Measurements from ENCODE around the gene NEUROG2.

GRCh38 chr4:112520598-112521122 lies 4.7 kb upstream of the NEUROG2 start:
- TF ChIP-seq, protein P1, sequence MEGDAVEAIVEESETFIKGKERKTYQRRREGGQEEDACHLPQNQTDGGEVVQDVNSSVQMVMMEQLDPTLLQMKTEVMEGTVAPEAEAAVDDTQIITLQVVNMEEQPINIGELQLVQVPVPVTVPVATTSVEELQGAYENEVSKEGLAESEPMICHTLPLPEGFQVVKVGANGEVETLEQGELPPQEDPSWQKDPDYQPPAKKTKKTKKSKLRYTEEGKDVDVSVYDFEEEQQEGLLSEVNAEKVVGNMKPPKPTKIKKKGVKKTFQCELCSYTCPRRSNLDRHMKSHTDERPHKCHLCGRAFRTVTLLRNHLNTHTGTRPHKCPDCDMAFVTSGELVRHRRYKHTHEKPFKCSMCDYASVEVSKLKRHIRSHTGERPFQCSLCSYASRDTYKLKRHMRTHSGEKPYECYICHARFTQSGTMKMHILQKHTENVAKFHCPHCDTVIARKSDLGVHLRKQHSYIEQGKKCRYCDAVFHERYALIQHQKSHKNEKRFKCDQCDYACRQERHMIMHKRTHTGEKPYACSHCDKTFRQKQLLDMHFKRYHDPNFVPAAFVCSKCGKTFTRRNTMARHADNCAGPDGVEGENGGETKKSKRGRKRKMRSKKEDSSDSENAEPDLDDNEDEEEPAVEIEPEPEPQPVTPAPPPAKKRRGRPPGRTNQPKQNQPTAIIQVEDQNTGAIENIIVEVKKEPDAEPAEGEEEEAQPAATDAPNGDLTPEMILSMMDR (IDR thresholded peaks at IDR 0.05; ENCODE audit: insufficient read depth, low read depth, low read length), result no peak
- no peak for TF ChIP-seq EZH2 (IDR thresholded peaks at IDR 0.05; ENCODE audit: insufficient read depth, low read length)
